Stimulated activated CD8-positive, alpha-beta memory T cell treated with anti-CD3 and anti-CD28 coated beads, Interleukin-4, amount 100 ng/mL, for 4 hours (primary cell): ENCODE results near the gene ZFYVE28.

Experiments
- DNase-seq, 2 donors: peaks; one replicate each; pipeline ENCODE4 v3.0.0-alpha.2; 2020; ENCODE audit warnings: low read depth in 2 of 2, low spot score in 1 of 2

ZFYVE28 gene

DNA sequence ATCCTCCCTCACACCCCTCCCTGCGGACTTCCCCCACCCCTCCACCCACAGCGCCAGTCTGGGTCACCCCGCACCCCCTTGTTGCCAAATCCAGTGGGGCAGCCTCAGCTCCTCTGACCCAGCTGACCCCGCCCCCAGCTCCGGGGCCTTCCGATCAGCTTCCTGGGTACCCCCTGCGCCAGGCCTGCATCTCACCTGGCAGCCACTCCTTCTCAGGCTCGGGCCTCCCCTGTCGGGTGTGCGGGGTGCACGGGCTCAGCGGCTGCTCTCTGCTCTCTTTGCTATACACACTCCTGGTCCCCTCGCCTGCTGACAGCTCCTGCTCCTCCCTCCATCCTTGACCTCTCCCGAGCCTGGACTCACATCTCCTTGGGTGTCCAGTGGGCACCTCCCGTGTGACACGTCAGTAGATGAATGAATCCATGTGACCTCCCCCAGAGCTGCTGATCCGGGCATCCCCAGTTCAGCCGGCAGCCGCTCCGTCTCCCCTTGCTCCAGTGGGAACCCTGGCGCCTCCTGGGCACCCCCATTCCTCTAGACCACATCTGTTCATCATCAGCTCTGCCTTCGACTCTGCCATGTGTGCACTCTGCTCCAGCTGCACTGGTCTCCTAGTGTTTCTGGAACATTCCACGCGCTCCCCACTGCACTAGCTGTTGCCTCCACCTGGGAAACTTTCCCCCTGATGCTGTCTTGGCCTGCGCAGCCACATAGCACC, 10.2 kb upstream of the ZFYVE28 start:
- DNase-seq = no peak

- DNase-seq = no peak
Observed at GRCh38 chr4:2427383-2428334, 9.2 kb upstream of the ZFYVE28 start.

- DNase-seq = no peak
Observed at GRCh38 chr4:2426711-2427275, 8.3 kb upstream of the ZFYVE28 start.

GRCh38 chr4:2426069-2426397, 7.6 kb upstream of the ZFYVE28 start:
- DNase-seq = no peak

DNA sequence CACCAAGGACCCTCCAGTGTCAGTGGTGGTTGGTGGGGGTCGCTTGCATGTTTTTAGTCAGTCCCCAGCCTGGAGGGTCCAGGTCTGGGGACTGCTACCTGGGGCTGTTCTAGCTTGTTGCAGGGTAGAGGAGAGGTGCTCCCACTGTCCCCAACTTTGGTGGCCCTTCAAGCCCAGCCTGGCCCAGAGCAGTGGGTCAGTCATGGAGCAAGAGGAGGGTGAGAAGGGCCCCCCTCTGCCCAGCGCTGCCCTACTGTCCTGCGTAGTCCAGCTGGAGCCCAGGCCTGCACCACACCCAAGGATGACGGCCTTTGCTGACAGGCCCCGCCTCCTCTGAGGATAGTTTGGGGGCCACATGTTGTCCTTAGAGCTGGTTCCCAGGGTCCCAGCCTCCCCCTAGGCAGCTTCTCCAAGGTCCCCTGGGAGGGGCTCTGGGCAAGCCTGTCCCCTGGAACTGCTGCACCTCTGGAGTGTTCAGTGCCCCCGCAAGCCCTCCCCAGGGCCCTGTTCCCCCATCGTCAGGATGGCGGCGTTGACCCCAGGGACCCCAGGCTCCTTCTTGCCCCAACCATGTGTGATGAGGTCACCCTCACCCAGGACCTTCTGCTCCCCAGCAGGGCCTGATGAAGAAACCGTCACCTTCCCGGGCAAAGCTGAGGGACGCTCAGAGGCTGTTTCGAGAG, 7.1 kb upstream of the ZFYVE28 start:
- DNase-seq = no peak

- DNase-seq = no peak
Observed at GRCh38 chr4:2424581-2424980, 6.1 kb upstream of the ZFYVE28 start.

DNA sequence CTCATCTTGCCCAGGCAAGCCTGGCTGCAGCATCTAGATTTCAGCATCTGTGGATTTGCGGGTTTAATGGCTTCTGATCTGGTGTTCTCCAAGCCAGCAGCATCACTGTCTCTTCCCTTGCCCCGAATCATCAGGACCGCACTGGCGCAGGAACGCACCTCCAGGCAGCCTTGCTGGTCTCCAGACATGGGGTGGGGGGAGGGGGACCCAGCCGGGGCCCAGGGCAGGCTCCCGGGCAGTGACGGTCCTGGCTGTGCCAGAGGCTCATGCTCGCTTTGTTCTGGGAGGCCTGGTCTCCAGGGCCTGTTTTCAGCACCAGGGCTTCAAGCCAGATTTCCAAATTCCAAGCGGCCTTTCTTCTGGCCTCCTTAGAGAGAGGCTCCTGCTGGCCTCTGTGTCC, 5.2 kb upstream of the ZFYVE28 start:
- DNase-seq = no peak

- no peak for DNase-seq
Observed at GRCh38 chr4:2423066-2423465, 4.6 kb upstream of the ZFYVE28 start.

- no peak for DNase-seq
Observed at GRCh38 chr4:2421928-2422327, 3.5 kb upstream of the ZFYVE28 start.

DNA sequence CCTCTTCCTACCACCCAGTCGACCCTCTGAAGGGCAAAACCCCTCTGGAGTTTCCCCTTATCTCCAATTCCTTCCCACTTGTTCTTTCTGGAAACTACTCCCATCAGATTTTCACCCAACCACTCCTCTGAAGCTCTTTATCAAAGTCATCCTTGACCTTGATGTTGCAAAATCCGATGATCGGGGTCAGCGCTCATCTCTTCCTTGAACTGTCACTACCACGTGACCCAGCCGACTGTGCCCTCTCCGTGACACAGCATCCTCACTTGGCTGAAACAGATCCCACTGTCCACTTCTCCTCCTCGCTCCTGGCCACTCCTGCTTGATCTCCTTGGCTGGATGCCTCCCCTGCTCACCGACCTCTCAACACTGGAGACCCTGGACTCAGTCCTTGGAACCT, 1.4 kb upstream of the ZFYVE28 start:
- no peak for DNase-seq

- DNase-seq = peak; percentile 90 to 97
Observed at GRCh38 chr4:2418650-2419571, 466 bp upstream of the ZFYVE28 start, which contains the start of gene CFAP99. Gene CFAP99 (plus strand): TSS chr4:2418955.

DNA sequence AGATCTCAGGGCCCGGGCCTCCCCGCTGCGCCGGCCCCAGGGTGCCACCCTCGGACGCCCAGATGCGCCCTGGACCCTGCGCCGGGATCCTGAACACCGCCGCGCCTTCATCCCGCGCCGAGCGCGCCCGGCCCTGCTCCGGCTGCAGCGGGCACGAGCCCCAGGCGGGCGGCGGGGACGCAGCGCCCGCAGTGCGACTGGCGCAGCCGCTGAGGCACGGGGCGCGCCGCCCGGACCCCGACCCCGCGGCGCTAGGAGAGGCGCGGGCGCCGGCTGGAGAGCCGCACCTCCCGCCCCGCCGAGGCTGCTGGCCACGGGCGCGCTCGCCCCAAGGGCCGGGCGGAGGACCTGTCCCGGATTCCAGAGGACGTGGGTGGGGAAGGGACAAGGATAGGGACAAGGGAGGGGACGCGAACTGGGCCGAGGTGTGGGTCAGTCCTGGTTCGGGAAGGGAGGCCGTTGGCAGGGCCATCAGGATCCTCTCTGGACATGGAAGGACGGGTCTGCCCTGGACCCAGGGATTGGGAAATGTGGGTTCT, 1.1 kb downstream of the ZFYVE28 start:
- DNase-seq = no peak

GRCh38 chr4:2416564-2417225, 1.8 kb downstream of the ZFYVE28 start:
- no peak for DNase-seq

DNA sequence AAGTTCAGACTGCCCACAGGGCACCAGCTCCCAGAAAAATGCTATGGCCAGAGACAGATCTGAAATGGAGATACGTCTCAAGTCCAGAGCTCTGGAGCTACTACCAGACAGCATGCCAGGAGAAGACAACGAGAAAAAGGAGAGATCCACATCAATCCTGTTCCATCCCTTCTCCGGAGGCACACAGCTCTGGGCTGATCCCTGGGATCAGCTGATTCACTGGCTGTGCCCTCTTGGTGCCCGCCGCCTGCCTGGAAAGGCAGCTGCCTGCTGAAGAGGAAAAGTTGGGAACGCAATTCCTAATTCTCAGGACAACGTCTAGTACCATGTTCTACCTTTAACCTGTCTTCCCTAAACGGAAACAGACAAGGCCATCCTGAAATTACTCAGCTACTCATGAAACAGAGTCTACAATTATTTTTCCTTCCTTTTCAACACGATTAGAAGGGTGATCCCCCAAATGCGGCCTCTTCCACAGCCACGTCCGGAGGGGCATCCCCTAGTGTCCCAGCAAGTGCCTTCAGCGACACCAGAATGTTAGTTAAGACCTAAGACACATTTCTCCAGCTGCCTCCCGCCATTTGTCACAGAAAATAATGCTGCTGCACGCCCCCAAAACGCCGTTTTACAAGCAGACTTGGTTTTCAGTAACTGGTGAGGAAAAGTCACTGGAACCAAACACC, 2.4 kb downstream of the ZFYVE28 start:
- DNase-seq = no peak

GRCh38 chr4:2415213-2415612, 3.2 kb downstream of the ZFYVE28 start:
- no peak for DNase-seq

- DNase-seq = no peak
Observed at GRCh38 chr4:2413821-2414610, 4.4 kb downstream of the ZFYVE28 start.

DNA sequence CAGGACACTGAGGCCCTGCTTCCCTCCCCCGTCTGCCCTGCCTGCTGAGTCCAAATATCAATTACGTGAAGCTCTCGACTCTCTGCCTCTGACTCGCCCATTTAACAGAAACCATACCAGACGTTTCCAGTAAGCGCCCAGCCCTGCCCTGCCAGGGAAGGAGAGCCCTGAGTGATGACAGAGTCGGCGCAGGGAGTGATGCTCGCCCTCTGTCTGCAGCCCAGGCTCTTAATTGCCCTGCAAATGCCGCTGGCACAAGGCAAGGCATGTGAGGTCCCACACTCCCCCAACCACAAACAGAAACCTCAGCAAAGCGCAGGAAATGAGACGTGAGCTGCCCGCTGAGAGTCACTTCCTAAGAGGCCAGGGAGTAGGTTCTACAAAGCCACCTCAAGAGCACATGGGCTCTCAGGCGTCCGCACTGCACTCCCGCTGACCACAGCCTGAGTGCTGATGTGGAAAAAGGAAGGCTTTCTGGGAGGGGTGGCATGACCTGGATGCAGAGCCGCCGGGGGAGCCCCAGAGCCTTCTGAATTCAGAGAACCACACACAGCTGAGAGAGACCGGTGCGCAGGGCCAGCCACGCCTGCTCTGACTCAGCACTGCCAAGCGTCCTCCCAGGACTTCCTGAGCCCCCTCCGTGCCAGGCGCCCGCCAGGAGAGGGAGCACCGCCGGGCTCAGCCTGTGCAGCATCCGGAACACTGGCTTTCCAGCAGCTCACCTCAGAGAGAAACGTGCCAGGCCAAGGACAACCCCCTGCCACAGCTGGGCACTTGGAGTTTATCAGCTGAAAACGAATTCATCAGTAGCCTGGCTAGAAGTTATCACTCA, 5.3 kb downstream of the ZFYVE28 start:
- DNase-seq = peak; percentile 62 to 75
